ENCODE results near the gene MAP3K20.

- TF ChIP-seq POLR2AphosphoS5 (IDR thresholded peaks at IDR 0.05; ENCODE audit: low read depth, low read length) (no peak), POLR2A (IDR thresholded peaks at IDR 0.05; ENCODE audit: low read depth, low read length) (no peak)
Observed at GRCh38 chr2:173279527-173279868, 203.9 kb downstream of the MAP3K20 start.
